Activated CD4-positive, alpha-beta T cell treated with anti-CD3 and anti-CD28 coated beads, Interleukin-2, Interleukin-6, amounts not matched to agents 100 ng/mL and 50 ng/mL, durations not matched to agents 16 hours and 8 hours (primary cell): Measurements from ENCODE around the gene HNRNPK.
"Not testable (repeated sequence)": the region's sequence is repeated elsewhere in the genome, so short reads cannot be mapped to it uniquely, and the experiment has no call there.

Experiments
- DNase-seq: peaks from one replicate; pipeline ENCODE4 v3.0.0-alpha.2; 2020

HNRNPK gene

DNA sequence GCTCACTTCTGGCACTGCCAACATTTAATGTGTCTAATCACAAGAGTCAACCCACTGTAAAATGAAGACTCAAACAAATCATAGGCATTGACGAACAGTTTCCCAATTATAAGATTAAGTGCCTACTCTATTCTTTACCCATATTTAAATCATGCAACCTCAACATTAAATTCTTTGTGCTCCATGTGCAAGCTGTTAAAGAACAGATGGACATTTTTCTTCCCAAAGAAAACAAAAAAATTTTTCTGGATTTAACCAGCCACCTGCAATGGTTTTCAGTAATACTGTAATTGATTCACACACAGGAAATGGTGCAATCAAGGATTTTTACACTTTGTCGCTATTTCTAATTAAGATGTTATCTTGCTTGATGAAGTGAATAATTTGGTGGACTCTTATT is 3.6 kb downstream of the HNRNPK start:
- no peak for DNase-seq

DNA sequence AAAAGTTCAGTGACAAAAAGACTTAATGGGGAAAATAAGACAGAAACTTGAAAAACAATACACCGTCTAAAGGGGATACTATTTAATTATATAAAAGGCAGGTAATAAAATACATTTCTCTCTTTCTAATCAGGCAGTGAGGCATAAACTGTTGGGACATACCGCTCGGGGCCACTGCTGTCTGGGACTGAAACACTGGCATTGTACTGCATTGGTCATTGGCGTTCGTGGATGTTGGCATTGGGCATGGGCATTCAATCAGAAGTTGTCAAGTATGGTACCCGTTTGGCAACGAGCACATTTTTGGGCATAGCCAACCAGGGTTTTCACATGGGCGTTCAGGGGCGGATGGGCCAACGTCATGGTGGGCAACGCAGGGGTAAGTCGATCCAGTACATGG is 4.7 kb downstream of the HNRNPK start:
- no peak for DNase-seq

DNA sequence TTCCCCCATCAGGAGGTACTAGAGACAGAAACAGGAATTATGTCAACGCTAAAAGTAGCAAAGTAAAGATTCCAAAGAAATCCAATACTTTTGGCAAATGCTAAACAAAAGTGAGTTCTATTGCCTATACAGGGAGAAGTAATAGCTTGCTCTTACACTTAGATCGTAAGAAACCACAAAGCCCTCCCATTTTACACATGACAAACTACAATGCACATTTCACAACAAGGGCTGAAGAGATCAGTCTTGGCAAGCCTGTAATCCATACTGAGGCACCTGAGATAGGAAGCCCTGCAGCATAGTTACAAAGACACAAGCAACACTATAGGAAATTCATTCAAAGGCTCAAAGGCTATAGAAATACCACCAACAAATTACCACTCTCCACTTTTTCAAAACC is 7.7 kb downstream of the HNRNPK start:
- DNase-seq: no peak

DNA sequence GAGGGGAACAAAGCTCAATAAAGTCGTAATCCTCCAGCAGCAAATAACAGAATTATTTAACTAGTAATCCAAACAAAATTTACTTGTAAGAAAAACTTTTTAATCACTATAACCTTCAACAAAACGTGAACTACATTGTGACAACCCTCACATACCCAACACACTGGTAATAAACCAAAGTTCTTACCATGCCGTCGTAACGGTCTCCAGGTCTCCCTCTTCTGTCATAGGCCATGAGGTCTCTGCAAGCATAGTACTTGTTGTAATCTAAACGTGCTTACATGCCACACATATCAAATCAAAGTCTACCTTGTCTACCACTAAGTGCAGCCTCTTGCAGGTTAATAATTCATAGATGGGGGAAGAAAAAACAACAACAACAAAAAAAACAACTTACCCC is 8.5 kb downstream of the HNRNPK start:
- no peak for DNase-seq

DNA sequence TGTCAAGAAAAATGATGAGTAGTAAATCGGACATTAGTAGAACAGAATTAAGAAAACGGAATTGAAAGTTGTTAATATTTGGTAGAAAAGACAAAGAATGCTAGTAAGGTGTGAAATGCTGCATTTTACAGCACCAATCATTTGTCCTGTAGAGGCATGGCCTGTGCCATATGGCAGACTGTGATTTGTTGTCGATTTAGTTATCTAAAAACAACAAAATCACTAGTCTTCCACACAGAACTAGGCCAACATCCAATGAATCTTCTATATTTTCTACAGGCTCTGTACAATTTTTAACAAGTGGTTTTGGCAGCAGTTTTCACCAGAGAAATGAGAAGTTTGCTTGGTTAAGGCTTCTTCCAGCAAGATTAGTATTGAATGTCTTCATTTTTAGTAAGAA is 10.4 kb downstream of the HNRNPK start:
- DNase-seq: no peak

DNA sequence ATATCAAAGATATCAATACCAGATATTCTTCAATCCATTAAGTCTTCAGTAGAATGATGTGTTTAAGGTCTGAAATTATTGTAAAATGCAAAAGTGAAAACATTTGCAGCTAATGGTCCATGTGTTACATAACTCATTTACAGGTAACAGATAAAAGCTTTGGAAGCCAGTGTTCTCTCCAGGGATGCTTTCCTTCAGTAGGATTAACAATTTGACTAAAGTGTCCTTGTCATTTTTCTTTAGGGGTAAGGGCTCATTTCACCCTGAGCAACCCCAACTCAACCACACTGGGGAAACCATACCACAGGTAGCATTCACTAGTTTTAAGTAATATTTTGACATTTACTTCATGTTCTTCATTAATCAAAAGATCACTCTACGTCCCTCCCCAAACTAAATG is 12.9 kb downstream of the HNRNPK start:
- no peak for DNase-seq

DNA sequence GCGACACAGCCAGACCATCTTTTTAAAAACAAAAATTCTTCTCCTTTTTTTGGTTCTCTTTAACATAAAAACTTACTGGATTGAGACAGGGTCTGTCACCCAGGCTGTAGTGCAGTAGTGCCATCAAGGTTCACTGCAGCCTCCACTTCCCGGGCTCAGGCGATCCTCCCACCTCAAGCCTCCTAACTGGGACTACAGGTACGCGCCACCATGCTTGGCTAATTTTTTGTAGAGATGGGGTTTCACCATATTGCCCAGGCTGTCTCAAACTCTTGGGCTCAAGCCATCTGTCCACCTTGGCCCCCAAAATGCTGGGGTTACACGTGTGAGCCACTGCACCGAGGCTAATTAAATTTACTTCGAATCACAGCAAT is 13.8 kb downstream of the HNRNPK start:
- DNase-seq: no peak

DNA sequence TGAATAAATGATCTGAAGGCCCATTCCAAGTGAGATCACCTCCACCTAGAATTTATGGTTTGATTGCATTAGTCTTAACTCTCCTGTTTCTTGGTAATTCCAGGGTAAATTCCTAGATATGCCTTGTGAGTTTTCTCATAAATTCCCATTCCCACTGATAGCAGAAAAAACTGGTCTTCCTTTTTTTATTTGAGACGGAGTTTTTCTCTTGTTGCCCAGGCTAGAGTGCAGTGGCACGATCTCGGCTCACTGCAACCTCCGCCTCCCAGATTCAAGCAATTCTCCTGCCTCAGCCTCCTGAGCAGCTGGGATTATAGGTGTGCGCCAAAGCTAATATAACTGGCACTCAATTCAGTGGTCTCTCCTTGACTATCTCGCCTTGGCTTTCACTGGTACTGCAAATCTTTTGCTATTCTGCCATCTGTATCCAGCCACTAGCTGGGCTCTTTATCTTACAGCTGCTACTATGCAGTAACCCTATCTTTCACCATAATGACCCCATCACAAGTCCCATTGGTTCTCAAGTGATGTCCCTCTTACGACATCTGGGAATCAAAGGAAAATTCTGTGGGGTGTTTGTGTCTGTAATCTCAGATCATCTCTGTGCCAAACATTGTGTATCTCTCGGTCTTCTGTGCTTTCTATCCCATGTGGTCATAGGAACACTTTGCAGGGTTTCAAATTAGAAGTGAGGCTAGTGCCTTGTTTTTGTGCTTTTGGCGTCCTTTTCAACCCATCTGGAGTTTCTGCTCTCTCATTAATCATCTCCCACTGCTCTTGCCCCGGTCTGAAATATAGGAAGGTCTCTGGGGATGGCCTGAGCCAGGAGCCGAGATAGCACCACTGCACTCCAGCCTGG is 14.4 kb downstream of the HNRNPK start:
- DNase-seq: no peak

DNA sequence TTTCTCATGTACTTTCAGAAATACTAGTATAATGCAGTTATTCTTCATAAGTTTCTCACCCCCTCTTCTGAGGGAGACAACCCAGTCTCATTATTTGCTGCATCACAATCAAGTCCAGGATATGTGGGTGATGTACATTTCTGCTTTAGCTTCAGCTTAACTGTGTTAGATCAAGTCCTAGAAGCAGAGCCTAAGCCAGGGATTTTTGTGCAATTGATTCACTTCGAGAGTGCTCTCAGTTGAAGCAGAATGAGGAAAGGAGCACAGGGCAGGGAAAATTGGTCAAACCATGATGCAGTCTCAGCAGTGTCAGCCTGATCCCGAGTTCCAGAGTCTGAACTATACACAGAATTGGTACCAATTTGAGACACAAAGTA is 15.1 kb downstream of the HNRNPK start:
- no peak for DNase-seq

DNA sequence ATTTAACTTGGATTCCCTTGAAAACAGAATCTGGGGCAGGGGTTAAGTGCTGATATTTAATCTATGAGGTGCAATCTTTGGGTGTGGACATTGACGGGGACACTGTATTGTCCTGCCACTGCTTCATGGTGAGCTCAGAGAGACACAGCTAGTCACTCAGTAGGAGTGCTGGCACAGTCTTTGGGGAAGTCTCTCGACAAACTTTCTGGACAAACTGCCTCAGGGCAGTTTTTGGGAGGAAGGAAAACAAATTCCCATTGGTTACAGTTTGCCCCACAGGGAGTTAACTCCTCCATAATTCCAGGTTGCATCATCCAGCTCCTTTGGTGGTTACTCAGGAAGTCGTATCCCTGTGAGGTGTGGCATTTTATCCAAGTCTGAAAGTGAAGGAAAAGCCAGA is 17.9 kb downstream of the HNRNPK start:
- no peak for DNase-seq

DNA sequence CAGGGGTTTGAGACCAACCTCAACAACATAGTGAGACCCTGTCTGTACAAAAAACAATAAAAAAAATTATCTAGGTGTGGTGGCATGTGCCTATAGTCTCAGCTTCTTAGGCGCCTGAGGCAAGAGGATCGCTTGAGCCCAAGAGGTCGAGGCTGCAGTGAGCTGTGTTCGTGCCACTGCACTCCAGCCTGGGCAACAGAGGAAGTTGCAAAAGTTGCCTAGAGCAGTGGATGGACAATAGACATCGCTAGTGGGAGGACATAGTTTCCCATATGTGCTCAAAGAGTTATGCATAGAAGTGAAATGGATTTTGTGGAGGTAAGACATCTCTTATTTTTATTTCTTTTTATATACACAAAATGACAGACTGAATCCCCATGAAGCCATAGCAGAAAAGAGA is 19.0 kb downstream of the HNRNPK start:
- DNase-seq: no peak

DNA sequence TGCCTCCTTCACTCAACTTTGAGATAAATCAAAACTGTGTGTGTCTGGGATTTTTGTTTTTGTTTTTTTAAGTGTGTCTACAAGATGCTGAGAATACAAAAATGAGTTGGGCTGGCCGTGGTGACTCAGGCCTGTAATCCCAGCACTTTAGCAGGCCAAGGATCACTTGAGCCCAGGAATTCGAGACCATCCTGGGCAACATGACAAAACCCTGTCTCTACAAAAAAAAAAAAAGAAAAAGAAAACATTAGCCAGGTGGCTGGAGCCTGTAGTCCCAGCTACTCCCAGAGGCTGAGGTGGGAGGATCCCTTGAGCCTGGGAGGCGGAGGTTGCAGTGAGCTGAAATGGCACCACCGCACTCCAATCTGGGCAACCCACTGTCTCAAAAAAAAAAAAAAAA is 21.0 kb downstream of the HNRNPK start:
- DNase-seq: no peak

DNA sequence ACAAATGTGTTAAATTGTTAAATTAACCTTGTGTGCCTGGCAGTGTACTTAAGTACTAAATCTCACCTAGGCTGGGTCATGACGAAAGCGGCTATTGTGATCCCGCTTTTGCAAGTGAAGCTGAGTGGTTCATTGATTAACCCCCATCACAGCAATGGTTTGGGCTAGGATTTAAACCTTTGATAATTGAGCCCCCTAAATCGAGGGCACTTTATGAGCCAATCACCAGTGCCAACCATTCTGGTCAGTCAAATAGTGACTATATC is 22.8 kb downstream of the HNRNPK start:
- DNase-seq: no peak

DNA sequence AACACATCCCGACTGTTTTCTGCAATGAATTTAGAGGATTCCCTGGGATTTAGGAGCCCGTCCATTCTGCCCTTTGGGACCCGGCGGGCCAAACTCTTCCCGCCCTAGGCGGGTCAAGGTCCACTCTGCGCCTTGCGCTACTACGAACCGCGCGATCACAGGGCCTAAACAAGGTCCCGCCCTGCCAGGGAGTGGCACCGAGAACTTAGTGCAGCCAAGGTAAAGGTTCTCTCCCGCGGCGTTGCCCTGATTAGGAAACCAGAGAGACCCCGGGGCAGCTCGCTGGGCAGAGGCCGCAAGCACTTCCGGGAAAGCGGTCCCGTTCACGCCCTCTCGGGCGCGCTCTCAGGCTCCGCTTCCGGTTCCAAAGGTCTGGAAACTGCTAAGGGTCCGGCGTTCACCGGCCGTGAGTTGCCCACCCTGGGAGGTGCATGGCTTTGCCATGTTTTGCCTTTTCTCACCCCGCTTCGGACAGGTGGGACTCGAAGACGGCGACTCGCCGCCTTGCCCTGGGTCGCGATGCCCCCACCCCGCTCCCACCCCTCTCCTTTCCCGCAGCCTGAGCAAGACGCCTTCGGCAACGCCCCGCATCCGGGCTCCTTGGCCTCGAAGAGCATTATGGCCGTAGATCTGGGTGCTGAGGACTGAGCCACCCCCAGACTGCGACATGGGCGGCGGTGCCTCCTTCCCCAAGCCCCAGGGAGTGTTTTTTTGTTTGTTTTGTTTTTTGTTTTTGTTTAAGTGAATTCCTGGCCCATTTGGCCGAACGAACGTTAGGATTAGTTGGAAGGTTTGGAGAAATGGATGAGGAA is 23.4 kb downstream of the HNRNPK start:
- peak; percentile 81 for DNase-seq

DNA sequence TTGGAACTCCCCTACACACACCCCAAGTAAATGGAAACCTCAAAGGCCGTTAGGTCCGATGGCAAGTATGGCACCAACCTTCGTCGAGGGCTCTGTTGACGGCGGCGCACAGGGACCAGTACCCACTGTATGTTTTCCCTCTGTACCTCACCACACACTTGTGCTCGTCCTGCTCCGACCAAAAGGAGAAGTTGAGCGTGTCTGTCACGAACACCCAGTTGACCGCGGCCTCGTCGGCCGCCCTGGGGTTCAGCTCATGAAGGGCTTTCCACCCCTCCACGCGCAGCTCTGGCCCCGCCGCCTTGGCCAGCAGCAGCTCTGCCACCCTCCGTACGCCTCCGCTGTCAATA is 24.0 kb downstream of the HNRNPK start:
- peak; percentile 34 for DNase-seq

DNA sequence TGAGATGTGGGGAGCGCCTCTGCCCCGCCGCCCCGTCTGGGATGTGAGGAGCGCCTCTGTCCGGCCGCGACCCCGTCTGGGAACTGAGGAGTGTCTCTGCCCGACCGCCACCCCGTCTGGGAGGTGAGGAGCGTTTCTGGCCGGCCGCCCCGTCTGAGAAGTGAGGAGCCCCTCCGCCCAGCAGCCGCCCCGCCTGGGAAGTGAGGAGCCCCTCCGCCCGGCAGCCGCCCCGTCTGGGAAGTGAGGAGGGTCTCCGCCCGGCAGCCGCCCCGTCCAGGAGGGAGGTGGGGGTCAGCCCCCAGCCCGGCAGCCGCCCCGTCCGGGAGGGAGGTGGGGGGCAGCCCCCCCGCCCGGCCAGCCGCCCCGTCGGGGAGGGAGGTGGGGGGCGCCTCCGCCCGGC is 31.9 kb downstream of the HNRNPK start:
- not testable (repeated sequence) for DNase-seq

DNA sequence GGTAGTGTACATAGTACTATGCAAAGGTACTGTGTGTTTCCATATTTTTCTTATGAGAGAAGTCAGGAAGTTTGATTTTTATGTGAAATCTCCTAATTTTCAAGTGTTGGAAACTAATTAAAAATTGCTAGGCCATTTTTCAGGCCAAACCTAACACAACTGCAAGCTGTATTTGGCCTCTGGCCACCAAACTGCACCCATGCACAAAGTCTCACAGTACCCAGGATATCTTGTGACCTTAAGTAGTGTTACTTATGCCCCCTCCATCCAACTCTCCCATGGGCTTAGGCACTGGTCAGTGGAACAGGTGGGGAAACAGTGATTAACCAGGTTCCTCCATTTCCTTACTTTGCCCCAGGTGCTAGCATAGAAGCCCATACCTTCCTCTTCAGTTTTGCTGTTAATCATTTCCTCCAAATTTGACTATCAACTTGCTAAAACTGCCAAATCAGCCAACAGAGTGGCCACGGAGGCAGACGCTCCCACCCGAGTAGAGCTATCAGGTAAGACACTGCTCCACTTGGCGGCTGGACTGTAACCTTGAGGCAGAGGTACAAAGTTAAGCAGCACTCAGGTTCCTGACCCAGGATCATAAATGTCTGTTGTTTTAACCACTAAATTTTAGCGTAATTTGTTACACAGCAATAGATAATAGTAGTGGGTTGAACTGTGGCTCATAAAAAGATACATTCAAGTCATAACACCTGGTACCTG is 39.3 kb downstream of the HNRNPK start:
- no peak for DNase-seq

DNA sequence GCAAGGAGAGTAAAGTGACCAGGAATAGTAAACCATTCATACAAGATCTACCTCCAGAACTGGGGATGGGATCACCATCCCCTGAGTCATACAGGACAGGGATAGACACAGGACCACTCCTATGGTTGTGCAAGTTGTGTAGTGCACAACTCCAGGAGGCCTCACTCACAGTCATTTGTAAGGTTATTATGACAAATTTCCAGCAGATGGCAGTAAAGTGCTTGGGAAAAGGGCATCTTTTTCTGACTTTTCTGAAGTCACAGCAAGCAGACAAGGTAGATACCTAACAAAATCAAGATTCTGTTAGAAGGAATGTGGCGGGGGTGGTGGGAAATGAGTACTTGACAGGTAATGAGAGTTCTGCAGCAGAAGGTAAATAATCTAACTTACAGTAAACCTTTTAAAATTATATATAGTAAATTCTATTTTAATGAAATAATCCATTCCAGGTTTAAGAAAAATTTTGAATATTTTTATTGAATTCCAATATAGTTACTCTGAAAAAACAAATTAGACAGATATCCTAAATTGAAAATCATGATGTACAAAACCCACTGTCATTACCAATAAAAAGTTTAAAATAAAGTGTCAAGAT is 42.1 kb downstream of the HNRNPK start:
- DNase-seq: peak; percentile 79

DNA sequence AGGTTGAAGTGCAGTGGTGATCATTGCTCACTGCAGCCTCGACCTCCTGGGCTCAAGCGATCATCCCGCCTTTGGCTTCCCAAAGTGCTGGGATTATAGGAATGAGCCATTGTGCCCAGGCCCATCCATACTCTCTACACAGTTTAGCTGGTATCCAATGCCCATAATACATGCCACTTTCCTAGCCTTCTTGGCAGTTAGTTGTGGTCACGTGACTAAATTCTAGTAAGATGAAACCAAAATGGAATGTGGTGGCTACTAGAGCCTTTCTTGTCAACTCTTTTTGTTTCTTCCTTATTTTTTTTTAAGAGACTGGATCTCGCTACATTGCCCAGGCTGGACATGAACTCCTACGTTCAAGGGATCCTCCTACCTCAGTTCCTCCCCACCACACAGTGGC is 43.5 kb downstream of the HNRNPK start:
- no peak for DNase-seq

DNA sequence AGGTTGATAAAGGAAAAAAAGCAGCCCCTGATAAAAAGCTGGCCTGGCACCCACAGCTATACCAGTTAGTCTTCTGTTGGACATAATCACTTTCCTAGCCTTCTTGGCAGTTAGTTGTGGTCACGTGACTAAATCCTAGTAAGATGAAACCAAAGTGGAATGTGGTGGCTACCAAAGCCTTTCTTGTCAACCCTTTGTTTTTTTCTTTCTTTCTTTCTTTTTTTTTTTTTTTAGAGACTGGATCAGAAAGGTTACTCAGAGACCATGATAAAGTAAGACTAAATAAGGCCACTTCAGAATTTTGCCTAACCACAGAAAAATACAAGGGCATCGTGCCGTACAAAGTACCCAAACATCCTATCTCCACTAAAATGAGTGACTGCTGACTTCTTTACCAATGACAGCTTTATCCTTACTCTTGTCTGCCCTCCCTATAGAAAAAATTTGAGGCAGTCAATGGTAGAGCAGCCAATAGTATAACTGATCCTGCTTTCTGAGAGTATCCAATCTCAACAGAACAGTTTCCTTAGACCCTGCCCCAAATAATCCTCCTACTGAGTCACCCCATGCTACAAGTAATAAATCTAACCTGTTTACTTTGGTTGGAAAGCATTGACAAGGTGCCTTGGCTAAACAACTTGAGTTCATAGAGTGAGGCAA is 44.6 kb downstream of the HNRNPK start:
- DNase-seq: no peak

DNA sequence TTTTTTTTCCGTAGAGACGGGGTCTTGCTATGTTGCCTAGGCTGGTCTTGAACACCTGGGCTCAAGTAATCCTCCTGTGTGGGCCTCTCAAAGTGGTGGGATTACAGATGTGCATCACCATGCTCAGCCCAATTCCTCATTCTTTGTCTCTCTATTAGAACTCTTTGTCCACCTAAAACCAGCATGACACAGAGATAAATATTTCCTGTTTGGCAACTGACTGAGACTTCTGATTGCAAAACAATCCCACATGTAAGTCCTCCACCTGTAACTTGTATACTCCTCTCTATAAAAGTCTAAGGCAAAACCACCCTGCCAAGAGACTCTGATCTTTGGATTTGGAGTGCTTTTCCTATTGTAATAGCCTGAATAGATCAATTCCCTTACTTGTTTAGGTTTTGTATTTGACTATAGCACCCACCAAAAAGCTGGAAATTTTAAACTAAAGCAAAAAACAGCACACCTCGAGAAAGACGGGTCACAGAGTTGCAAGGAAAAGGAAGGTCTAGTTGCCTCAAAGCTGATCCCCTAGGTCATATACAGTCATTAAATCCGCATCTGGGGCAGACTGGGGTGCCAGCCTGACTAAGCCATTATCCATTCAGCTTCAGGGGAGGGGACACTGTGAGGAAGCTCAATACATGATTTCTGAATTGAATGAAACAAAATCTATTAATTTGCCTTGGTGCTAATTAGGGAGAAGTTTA is 45.3 kb downstream of the HNRNPK start:
- no peak for DNase-seq

DNA sequence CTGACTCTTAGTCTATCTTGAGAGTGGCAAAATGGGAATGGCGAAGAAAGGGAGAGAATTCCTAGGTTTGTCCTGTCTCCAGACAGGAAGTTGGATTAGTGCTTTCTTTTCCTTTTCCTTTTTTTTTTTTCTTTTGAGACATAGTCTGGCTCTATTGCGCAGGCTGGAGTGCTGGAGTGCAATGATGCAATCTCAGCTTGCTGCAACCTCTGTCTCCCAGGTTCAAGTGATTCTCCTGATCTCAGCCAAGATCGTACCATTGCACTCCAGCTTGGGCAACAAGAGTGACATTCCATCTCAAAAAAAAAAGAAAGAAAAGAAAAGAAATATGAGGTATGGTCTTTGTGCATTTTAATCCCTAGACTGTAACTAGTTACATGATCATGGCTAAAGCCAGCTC is 46.2 kb downstream of the HNRNPK start:
- DNase-seq: no peak

DNA sequence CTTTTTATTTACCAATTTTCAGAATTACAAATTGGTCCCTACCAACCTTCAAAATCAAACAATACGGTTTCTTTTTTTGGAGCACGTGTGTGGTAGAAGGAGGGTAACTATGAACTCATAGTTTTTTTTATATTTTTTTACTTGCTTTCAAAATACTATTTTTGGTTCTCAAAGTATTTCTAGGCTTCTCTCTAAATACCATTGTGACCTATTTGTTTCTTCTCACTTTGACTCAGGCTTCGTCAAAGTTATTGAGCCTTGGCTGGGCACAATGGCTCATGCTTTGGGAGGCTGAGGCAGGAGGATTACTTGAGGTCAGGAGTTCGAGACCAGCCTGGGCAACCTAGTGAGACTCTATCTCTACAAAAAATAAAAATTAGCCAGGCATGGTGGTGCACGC is 47.2 kb downstream of the HNRNPK start:
- DNase-seq: no peak
